Breast epithelium (tissue), 4 donors: ENCODE data around the gene OSGIN1. TPM values are rescaled to one million over a fixed set of nuclear protein-coding genes. Genes with fewer than 3 reads are reported as not detected.

ENCODE experiments used
- DNase-seq, 2 donors: peaks; one replicate each; pipeline ENCODE4 v3.0.0-alpha.2; 2019; ENCODE audit warnings: low spot score in 2 of 2
- H3K27ac ChIP-seq, 2 donors: fragments of 200-600 bp; sonication (generic) in 1 of 2; one replicate each; pipeline ENCODE4 v1.5.1; 2016 to 2019; ENCODE audit warnings: mild to moderate bottlenecking in 1 of 2
- H3K27me3 ChIP-seq, 2 donors: fragments of 200-600 bp; sonication (generic) in 1 of 2; one replicate each; pipeline versions ENCODE4 v1.5.1 to v1.6.0; 2017 to 2019; ENCODE audit warnings: control low read depth in 1 of 2, mild to moderate bottlenecking in 1 of 2
- H3K36me3 ChIP-seq: fragments of 200-600 bp; one replicate; pipeline ENCODE4 v1.5.1; 2019
- H3K4me1 ChIP-seq, 2 donors: fragments of 200-600 bp; sonication (generic); one replicate each; pipeline ENCODE4 v1.5.1; 2016 to 2019; ENCODE audit warnings: control low read depth in 1 of 2
- H3K4me3 ChIP-seq, 3 donors: fragments of 200-600 bp; sonication (generic); 1 replicate in 2 of 3; 2 replicates in 1 of 3; pipeline ENCODE4 v1.5.1; 2016 to 2019; ENCODE audit warnings: mild to moderate bottlenecking in 3 of 3, moderate library complexity in 2 of 3
- H3K9me3 ChIP-seq, 2 donors: fragments of 200-600 bp; sonication (generic) in 1 of 2; one replicate each; pipeline ENCODE4 v1.5.1; 2016 to 2019; ENCODE audit warnings: control low read depth in 1 of 2
- POLR2A ChIP-seq: fragments of 450-650 bp; IDR thresholded peaks from one replicate; pipeline ENCODE4 v1.6.1; 2016; ENCODE audit warnings: antibody characterized with exemption, mild to moderate bottlenecking, moderate library complexity
- POLR2AphosphoS5 ChIP-seq, 3 donors: sonication (generic); formaldehyde crosslinking; IDR thresholded peaks; one replicate each; pipeline ENCODE4 v1.6.1; 2017; ENCODE audit warnings: antibody characterized with exemption in 3 of 3
- intact Hi-C: fragments of 100-400 bp; cut with DNase I; formaldehyde crosslinking; loops from one replicate; pipeline ENCODE4 v1.15.1; 2023; ENCODE audit warnings: low total_unique reads
- total RNA-seq, 3 donors: library from RNA; depleted of rRNA; stranded (reverse); fragments of >200 nt; gene quantifications; one replicate each; pipeline ENCODE4 v1.1.0, GENCODE V29; 2016
- TF ChIP-seq, protein P1 (sequence below), 3 donors: fragments of 450-650 bp; IDR thresholded peaks; one replicate each; pipeline ENCODE4 v1.5.1; 2016 to 2017; ENCODE audit warnings: antibody characterized with exemption in 3 of 3, mild to moderate bottlenecking in 3 of 3, moderate library complexity in 3 of 3

OSGIN1 gene
- total RNA-seq, 3 donors from 2014 or later = 3.0 to 3.5 (median 3.3) TPM

DNA sequence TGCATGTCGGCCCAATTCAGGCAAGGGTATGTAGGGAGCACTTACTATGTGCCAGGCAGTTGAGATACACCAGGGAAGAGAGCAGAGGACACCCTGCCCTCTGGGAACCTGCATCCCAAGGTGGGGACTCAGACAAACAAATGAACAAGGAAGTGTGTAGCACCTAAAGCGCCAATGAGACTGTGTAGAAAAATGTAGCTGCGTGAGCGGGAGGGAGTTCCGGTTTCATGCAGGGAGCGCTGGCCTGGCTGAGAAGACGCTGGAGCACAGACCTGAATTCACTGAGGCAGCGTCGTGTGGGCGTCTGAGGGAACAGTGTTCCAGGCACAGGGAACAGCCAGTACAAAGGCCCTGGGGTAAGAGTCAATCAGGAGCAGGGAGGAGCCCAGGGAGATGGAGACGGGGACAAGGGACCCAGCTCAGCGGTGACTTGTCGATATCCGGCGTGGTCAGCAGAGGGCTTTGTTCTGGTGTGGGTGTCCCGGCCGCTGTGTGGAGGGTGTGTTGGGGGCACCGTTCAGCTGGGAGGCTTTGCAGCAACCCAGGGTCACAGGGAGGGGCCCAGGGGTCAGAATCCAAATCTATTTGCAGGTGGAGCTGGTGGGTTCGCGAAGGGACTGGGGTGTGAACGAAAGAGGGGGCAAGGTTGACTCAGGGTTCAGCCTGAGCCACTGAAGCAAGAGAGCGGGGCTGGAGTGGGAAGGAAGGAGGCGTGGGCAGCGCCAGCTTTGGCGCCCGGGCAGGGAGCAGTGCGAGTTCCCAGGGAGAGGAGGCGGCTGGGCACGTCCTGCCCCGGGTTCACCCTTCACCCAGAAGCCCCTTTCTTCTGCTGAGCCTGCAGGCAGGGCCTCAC is 17.8 kb upstream of the OSGIN1 start:
- TF ChIP-seq, protein P1, sequence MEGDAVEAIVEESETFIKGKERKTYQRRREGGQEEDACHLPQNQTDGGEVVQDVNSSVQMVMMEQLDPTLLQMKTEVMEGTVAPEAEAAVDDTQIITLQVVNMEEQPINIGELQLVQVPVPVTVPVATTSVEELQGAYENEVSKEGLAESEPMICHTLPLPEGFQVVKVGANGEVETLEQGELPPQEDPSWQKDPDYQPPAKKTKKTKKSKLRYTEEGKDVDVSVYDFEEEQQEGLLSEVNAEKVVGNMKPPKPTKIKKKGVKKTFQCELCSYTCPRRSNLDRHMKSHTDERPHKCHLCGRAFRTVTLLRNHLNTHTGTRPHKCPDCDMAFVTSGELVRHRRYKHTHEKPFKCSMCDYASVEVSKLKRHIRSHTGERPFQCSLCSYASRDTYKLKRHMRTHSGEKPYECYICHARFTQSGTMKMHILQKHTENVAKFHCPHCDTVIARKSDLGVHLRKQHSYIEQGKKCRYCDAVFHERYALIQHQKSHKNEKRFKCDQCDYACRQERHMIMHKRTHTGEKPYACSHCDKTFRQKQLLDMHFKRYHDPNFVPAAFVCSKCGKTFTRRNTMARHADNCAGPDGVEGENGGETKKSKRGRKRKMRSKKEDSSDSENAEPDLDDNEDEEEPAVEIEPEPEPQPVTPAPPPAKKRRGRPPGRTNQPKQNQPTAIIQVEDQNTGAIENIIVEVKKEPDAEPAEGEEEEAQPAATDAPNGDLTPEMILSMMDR (IDR thresholded peaks at IDR 0.05) = no peak
- TF ChIP-seq POLR2AphosphoS5 (IDR thresholded peaks at IDR 0.05) (no peak), POLR2A (no peak)
- Histone ChIP-seq H3K4me1 (no peaks in the 10 kb centered on the region), H3K27me3 (no peaks in the 10 kb centered on the region), H3K4me3 (no peak overlapping the region), H3K9me3 (no peaks in the 10 kb centered on the region), H3K36me3 (no peaks in the 10 kb centered on the region), H3K27ac (no peak overlapping the region)
- intact Hi-C loops = no loop called here
- no peak for DNase-seq

DNA sequence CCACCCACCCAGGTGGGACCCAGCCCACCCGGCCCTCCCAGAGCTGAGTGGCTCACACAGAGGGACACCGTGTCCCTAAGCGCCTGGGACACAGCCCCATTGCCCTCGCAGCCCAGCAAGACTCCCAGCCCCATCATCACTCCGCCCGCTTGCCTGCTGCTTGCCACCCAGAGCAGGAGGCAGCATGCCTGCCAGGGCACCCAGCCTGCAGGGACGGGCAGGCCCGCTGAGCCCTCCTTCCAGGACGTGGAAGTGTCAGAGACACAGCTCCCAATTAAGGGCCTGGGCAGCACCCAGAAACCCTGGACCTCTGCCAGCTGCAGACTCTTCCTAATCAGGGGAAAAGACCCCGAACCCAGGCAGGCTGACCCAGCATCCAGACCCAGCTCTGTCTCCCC is 17.2 kb upstream of the OSGIN1 start:
- intact Hi-C loops = no loop called here
- Histone ChIP-seq H3K27ac (no peak overlapping the region), H3K4me3 (no peak overlapping the region), H3K9me3 (no peaks in the 10 kb centered on the region), H3K36me3 (no peaks in the 10 kb centered on the region), H3K4me1 (no peaks in the 10 kb centered on the region), H3K27me3 (no peaks in the 10 kb centered on the region)
- TF ChIP-seq, protein P1 (IDR thresholded peaks at IDR 0.05) = no peak
- TF ChIP-seq POLR2AphosphoS5 (IDR thresholded peaks at IDR 0.05) = no peak
- TF ChIP-seq POLR2A = no peak
- no peak for DNase-seq

DNA sequence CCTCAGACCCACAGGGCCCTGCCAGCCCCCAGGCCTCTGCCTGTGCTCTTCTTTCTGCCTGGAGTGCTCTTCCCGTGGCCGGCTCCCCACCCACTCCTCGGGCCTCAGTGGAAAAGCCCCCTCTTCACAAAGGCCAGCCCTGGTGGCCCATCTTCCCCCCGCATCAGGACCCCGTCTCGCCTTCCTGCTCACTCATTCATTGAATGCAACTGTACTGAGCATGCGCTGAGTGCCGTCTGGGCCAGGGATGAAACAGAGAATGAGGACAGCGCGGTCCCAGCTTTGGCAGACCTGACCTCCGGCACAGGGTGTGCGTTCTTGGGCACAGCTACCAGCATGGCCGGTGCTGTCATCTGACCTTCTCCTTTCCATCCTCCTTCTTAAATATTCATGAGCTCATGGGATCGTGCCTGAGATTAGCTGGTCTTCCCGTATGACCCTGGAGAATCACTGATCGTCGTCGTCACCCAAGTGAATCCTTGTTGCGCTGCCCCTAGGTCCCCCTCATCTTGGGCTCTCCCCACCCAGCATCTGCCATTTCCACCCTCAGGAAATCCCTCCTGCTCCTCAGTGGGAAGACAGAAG is 16.4 kb upstream of the OSGIN1 start:
- TF ChIP-seq POLR2AphosphoS5 (IDR thresholded peaks at IDR 0.05) = no peak
- TF ChIP-seq, protein P1 (IDR thresholded peaks at IDR 0.05) = no peak
- TF ChIP-seq POLR2A = no peak
- no peak for DNase-seq
- Histone ChIP-seq H3K4me3 (no peak overlapping the region), H3K9me3 (no peaks in the 10 kb centered on the region), H3K36me3 (no peaks in the 10 kb centered on the region), H3K27me3 (no peaks in the 10 kb centered on the region), H3K27ac (no peak overlapping the region), H3K4me1 (no peaks in the 10 kb centered on the region)
- intact Hi-C loops = no loop called here

DNA sequence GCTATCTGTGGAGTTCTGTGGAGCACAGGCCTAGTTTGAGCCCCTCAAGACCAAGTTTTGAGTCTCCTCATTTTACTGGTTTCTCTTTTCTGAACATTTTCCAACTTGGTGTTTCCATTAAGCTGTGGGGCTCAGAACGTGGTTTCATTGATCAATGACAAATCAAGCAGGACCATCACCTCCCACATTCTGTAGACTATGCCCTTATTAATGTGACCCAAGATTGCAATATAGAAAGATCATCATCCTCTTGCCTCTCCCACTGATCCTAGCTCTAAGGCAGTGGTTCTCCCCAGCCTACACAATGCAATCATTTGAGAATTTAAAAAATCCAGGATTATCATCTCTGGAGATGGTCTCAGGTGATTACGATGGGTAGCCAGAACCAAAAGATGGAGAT is 15.8 kb upstream of the OSGIN1 start:
- no peaks in the 10 kb centered on the region for H3K36me3 ChIP-seq
- no peak for DNase-seq
- TF ChIP-seq POLR2AphosphoS5 (IDR thresholded peaks at IDR 0.05) (no peak), POLR2A (no peak)
- TF ChIP-seq, protein P1 (IDR thresholded peaks at IDR 0.05) = no peak
- H3K4me1 ChIP-seq = no peaks in the 10 kb centered on the region
- intact Hi-C loops = no loop called here
- H3K27me3 ChIP-seq = no peaks in the 10 kb centered on the region
- no peak overlapping the region for H3K27ac ChIP-seq
- H3K4me3 ChIP-seq = no peak overlapping the region
- H3K9me3 ChIP-seq = no peaks in the 10 kb centered on the region
